Activated naive CD8-positive, alpha-beta T cell treated with anti-CD3 and anti-CD28 coated beads, Interleukin-2, amount 50 U/mL, for 24 hours (primary cell): ENCODE measurements around the gene ZHX3.

Experiments
- ATAC-seq: fragments of 150-1000 bp; cut with Tn5 transposase; one replicate; pipeline ENCODE4 v1.10.0; 2021
- DNase-seq: peaks from one replicate; pipeline ENCODE4 v3.0.0; 2021
- H3K27ac Mint-ChIP-seq: one replicate; pipeline ENCODE4 v1.8.0; 2021; ENCODE audit warnings: mild to moderate bottlenecking, mixed read lengths
- H3K27me3 Mint-ChIP-seq: one replicate; pipeline ENCODE4 v1.8.0; 2021; ENCODE audit warnings: mixed read lengths
- H3K36me3 Mint-ChIP-seq: one replicate; pipeline ENCODE4 v1.8.0; 2021; ENCODE audit warnings: low read depth, mixed read lengths
- H3K4me1 Mint-ChIP-seq: one replicate; pipeline ENCODE4 v1.8.0; 2021; ENCODE audit warnings: mixed read lengths
- H3K4me3 Mint-ChIP-seq: one replicate; pipeline ENCODE4 v1.8.0; 2021; ENCODE audit warnings: mild to moderate bottlenecking, moderate library complexity, mixed read lengths
- H3K9me3 Mint-ChIP-seq: one replicate; pipeline ENCODE4 v1.8.0; 2021; ENCODE audit warnings: mixed read lengths

The ZHX3 gene

GRCh38 chr20:41182296-41183212 lies 135.0 kb downstream of the ZHX3 start:
- Mint-ChIP-seq H3K4me1 (peaks cover 4% of the 10 kb centered on the region), H3K9me3 (no peaks in the 10 kb centered on the region), H3K27me3 (no peaks in the 10 kb centered on the region), H3K36me3 (peaks cover 12% of the 10 kb centered on the region), H3K4me3 (no peak overlapping the region), H3K27ac (no peak overlapping the region)
- DNase-seq = no peak
- peak; percentile 44 for ATAC-seq

- ATAC-seq (no peak), DNase-seq (no peak)
- peak overlapping the region; percentile 13 for H3K27ac Mint-ChIP-seq
- peaks cover 4% of the 10 kb centered on the region for H3K4me1 Mint-ChIP-seq
- H3K27me3 Mint-ChIP-seq = no peaks in the 10 kb centered on the region
- no peak overlapping the region for H3K4me3 Mint-ChIP-seq
- peaks cover 14% of the 10 kb centered on the region for H3K36me3 Mint-ChIP-seq
- H3K9me3 Mint-ChIP-seq = no peaks in the 10 kb centered on the region
Measured at GRCh38 chr20:41181567-41181966, 136.0 kb downstream of the ZHX3 start.

GRCh38 chr20:41180599-41181333 lies 136.8 kb downstream of the ZHX3 start:
- Mint-ChIP-seq H3K27me3 (no peaks in the 10 kb centered on the region), H3K4me3 (no peak overlapping the region), H3K36me3 (peaks cover 22% of the 10 kb centered on the region), H3K4me1 (peaks cover 4% of the 10 kb centered on the region), H3K9me3 (no peaks in the 10 kb centered on the region), H3K27ac (no peak overlapping the region)
- DNase-seq = no peak
- no peak for ATAC-seq

- Mint-ChIP-seq H3K4me1 (peaks cover 4% of the 10 kb centered on the region), H3K27ac (peak overlapping the region; percentile 15), H3K4me3 (no peak overlapping the region), H3K36me3 (peaks cover 23% of the 10 kb centered on the region), H3K27me3 (no peaks in the 10 kb centered on the region), H3K9me3 (no peaks in the 10 kb centered on the region)
- DNase-seq (no peak), ATAC-seq (no peak)
Measured at GRCh38 chr20:41179961-41180360, 137.6 kb downstream of the ZHX3 start.

- no peaks in the 10 kb centered on the region for H3K27me3 Mint-ChIP-seq
- DNase-seq (no peak), ATAC-seq (no peak)
- no peaks in the 10 kb centered on the region for H3K9me3 Mint-ChIP-seq
- no peak overlapping the region for H3K4me3 Mint-ChIP-seq
- peaks cover 4% of the 10 kb centered on the region for H3K4me1 Mint-ChIP-seq
- peak overlapping the region; percentile 59 for H3K27ac Mint-ChIP-seq
- peaks cover 33% of the 10 kb centered on the region for H3K36me3 Mint-ChIP-seq
Measured at GRCh38 chr20:41178904-41179432, 138.6 kb downstream of the ZHX3 start.

GRCh38 chr20:41178495-41178894 lies 139.0 kb downstream of the ZHX3 start:
- H3K27ac Mint-ChIP-seq = peak overlapping the region; percentile 14
- H3K36me3 Mint-ChIP-seq = peaks cover 37% of the 10 kb centered on the region
- DNase-seq (no peak), ATAC-seq (no peak)
- H3K4me1 Mint-ChIP-seq = peaks cover 4% of the 10 kb centered on the region
- no peak overlapping the region for H3K4me3 Mint-ChIP-seq
- no peaks in the 10 kb centered on the region for H3K27me3 Mint-ChIP-seq
- no peaks in the 10 kb centered on the region for H3K9me3 Mint-ChIP-seq

GRCh38 chr20:41177636-41178035 lies 139.9 kb downstream of the ZHX3 start:
- no peak for DNase-seq
- ATAC-seq = no peak
- Mint-ChIP-seq H3K36me3 (peaks cover 45% of the 10 kb centered on the region), H3K27ac (no peak overlapping the region), H3K27me3 (no peaks in the 10 kb centered on the region), H3K4me3 (no peak overlapping the region), H3K9me3 (no peaks in the 10 kb centered on the region), H3K4me1 (peaks cover 6% of the 10 kb centered on the region)

GRCh38 chr20:41176711-41177552 lies 140.6 kb downstream of the ZHX3 start:
- DNase-seq (no peak), ATAC-seq (no peak)
- H3K36me3 Mint-ChIP-seq = peaks cover 45% of the 10 kb centered on the region
- H3K4me1 Mint-ChIP-seq = peaks cover 5% of the 10 kb centered on the region
- peak overlapping the region; percentile 38 for H3K27ac Mint-ChIP-seq
- H3K27me3 Mint-ChIP-seq = no peaks in the 10 kb centered on the region
- H3K9me3 Mint-ChIP-seq = no peaks in the 10 kb centered on the region
- H3K4me3 Mint-ChIP-seq = no peak overlapping the region

GRCh38 chr20:41175727-41176330 lies 141.7 kb downstream of the ZHX3 start:
- DNase-seq (no peak), ATAC-seq (no peak)
- Mint-ChIP-seq H3K4me1 (peaks cover 10% of the 10 kb centered on the region), H3K27ac (peak overlapping the region; percentile 38), H3K9me3 (no peaks in the 10 kb centered on the region), H3K4me3 (no peak overlapping the region), H3K27me3 (no peaks in the 10 kb centered on the region), H3K36me3 (peaks cover 49% of the 10 kb centered on the region)

GRCh38 chr20:41175201-41175651 lies 142.3 kb downstream of the ZHX3 start:
- H3K27me3 Mint-ChIP-seq = no peaks in the 10 kb centered on the region
- H3K36me3 Mint-ChIP-seq = peaks cover 52% of the 10 kb centered on the region
- no peaks in the 10 kb centered on the region for H3K9me3 Mint-ChIP-seq
- DNase-seq (no peak), ATAC-seq (no peak)
- H3K4me1 Mint-ChIP-seq = peaks cover 16% of the 10 kb centered on the region
- H3K27ac Mint-ChIP-seq = no peak overlapping the region
- H3K4me3 Mint-ChIP-seq = no peak overlapping the region

- Mint-ChIP-seq H3K9me3 (no peaks in the 10 kb centered on the region), H3K36me3 (peaks cover 56% of the 10 kb centered on the region), H3K27ac (no peak overlapping the region), H3K4me3 (no peak overlapping the region), H3K4me1 (peaks cover 16% of the 10 kb centered on the region), H3K27me3 (no peaks in the 10 kb centered on the region)
- no peak for ATAC-seq
- DNase-seq = no peak
Measured at GRCh38 chr20:41174782-41175181, 142.7 kb downstream of the ZHX3 start.

GRCh38 chr20:41174373-41174772 lies 143.2 kb downstream of the ZHX3 start:
- Mint-ChIP-seq H3K9me3 (no peaks in the 10 kb centered on the region), H3K4me1 (peaks cover 16% of the 10 kb centered on the region)

GRCh38 chr20:41173791-41174341 lies 143.7 kb downstream of the ZHX3 start:
- Mint-ChIP-seq H3K27me3 (no peaks in the 10 kb centered on the region), H3K36me3 (peaks cover 63% of the 10 kb centered on the region), H3K9me3 (no peaks in the 10 kb centered on the region), H3K4me3 (no peak overlapping the region), H3K4me1 (peaks cover 16% of the 10 kb centered on the region), H3K27ac (no peak overlapping the region)
- no peak for ATAC-seq
- DNase-seq = no peak

More at GRCh38 chr20:41174373-41174772, 143.2 kb downstream of the ZHX3 start:
- no peaks in the 10 kb centered on the region for H3K27me3 Mint-ChIP-seq
- no peak for ATAC-seq
- no peak overlapping the region for H3K27ac Mint-ChIP-seq
- peaks cover 59% of the 10 kb centered on the region for H3K36me3 Mint-ChIP-seq
- no peak for DNase-seq
- H3K4me3 Mint-ChIP-seq = no peak overlapping the region
